DOHH2 (cell line): ENCODE results near the gene TASP1.
"Not testable (repeated sequence)": the region's sequence is repeated elsewhere in the genome, so short reads cannot be mapped to it uniquely, and the experiment has no call there.

Experiments
- EZH2phosphoT487 ChIP-seq: fragments of 200-600 bp; sonication (generic); IDR thresholded peaks from 2 replicates; pipeline ENCODE4 v1.6.1; 2017; ENCODE audit warnings: borderline replicate concordance, mild to moderate bottlenecking, antibody characterized with exemption, low read length, moderate library complexity, mixed read lengths
- TF ChIP-seq, protein P1 (sequence below): fragments of 200-600 bp; sonication (generic); IDR thresholded peaks from one replicate; pipeline ENCODE4 v1.5.1; 2014; ENCODE audit warnings: antibody characterized with exemption, mild to moderate bottlenecking, low read depth, low read length; ENCODE audit not compliant: poor library complexity, severe bottlenecking

DNA sequence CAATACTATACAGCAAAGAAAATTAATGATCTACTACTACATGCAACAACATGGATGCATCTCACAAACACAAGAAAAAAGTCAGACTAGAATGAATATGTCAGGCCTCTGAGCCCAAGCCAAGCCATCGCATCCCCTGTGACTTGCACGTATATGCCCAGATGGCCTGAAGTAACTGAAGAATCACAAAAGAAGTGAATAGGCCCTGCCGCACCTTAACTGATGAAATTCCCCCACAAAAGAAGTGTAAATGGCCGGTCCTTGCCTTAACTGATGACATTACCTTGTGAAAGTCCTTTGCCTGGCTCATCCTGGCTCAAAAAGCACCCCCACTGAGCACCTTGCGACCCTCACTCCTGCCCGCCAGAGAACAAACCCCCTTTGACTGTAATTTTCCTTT lies 280.9 kb downstream of the TASP1 start:
- TF ChIP-seq, protein P1, sequence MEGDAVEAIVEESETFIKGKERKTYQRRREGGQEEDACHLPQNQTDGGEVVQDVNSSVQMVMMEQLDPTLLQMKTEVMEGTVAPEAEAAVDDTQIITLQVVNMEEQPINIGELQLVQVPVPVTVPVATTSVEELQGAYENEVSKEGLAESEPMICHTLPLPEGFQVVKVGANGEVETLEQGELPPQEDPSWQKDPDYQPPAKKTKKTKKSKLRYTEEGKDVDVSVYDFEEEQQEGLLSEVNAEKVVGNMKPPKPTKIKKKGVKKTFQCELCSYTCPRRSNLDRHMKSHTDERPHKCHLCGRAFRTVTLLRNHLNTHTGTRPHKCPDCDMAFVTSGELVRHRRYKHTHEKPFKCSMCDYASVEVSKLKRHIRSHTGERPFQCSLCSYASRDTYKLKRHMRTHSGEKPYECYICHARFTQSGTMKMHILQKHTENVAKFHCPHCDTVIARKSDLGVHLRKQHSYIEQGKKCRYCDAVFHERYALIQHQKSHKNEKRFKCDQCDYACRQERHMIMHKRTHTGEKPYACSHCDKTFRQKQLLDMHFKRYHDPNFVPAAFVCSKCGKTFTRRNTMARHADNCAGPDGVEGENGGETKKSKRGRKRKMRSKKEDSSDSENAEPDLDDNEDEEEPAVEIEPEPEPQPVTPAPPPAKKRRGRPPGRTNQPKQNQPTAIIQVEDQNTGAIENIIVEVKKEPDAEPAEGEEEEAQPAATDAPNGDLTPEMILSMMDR: not testable (repeated sequence)
- TF ChIP-seq EZH2phosphoT487: not testable (repeated sequence)
